HG03196 (cell line): ENCODE data around the gene NFE2.
"Not testable (repeated sequence)": the region's sequence is repeated elsewhere in the genome, so short reads cannot be mapped to it uniquely, and the experiment has no call there.

Experiments used
- ATAC-seq: cut with Tn5 transposase; IDR thresholded peaks from one replicate; pipeline ENCODE4 v1.9.1; 2021; ENCODE audit not compliant: unreplicated experiment

Gene NFE2

GRCh38 chr12:54300732-54301427 lies at the start of gene NFE2:
NFE2 (minus strand) TSS chr12:54301015; CDS start chr12:54295248, 5,767 bp downstream.
- ATAC-seq = no peak

- no peak for ATAC-seq
These were observed 48.9 kb upstream of the NFE2 start for GRCh38 chr12:54349679-54350078.

- no peak for ATAC-seq
These were observed 48.2 kb upstream of the NFE2 start for GRCh38 chr12:54349036-54349435.

- no peak for ATAC-seq
These were observed 40.8 kb upstream of the NFE2 start for GRCh38 chr12:54341378-54342300.

GRCh38 chr12:54340846-54341245 lies 40.0 kb upstream of the NFE2 start:
- no peak for ATAC-seq

- no peak for ATAC-seq
These were observed 38.0 kb upstream of the NFE2 start for GRCh38 chr12:54338698-54339296.

- ATAC-seq = no peak
These were observed 37.2 kb upstream of the NFE2 start for GRCh38 chr12:54337854-54338650.

- no peak for ATAC-seq
These were observed 36.5 kb upstream of the NFE2 start for GRCh38 chr12:54337280-54337842.

- ATAC-seq = no peak
These were observed 32.7 kb upstream of the NFE2 start for GRCh38 chr12:54333420-54334034.

- ATAC-seq = no peak
These were observed 30.6 kb upstream of the NFE2 start for GRCh38 chr12:54331461-54331860.

- no peak for ATAC-seq
These were observed 29.6 kb upstream of the NFE2 start for GRCh38 chr12:54330442-54330841.

- no peak for ATAC-seq
These were observed 28.9 kb upstream of the NFE2 start for GRCh38 chr12:54329759-54330158.

GRCh38 chr12:54328595-54329337 lies 28.0 kb upstream of the NFE2 start:
- no peak for ATAC-seq

GRCh38 chr12:54325442-54326109 lies 24.8 kb upstream of the NFE2 start:
- ATAC-seq = not testable (repeated sequence)

GRCh38 chr12:54324617-54325441 lies 24.0 kb upstream of the NFE2 start, which contains the start of gene COPZ1:
COPZ1 (plus strand) TSS chr12:54325131; CDS start chr12:54325164, 33 bp downstream.
- ATAC-seq = peak; percentile 98

GRCh38 chr12:54321363-54321762 lies 20.5 kb upstream of the NFE2 start:
- ATAC-seq = no peak

GRCh38 chr12:54312309-54312708 lies 11.5 kb upstream of the NFE2 start:
- not testable (repeated sequence) for ATAC-seq

GRCh38 chr12:54311051-54311450 lies 10.2 kb upstream of the NFE2 start:
- no peak for ATAC-seq
